NCI-H2171 treated with DMSO at 0.1 percent for 48 hours (cell line): ENCODE results near the gene ACAD8.
A peak's percentile ranks its signal among the peaks of the same experiment; 100 is the strongest.
"Not testable (repeated sequence)": the region's sequence is repeated elsewhere in the genome, so short reads cannot be mapped to it uniquely, and the experiment has no call there.

ENCODE experiments used
- DNase-seq: peaks from one replicate; lab custom pipeline; 2025; lab: John Stamatoyannopoulos, UW

Gene ACAD8

GRCh38 chr11:134240592-134240991 lies 12.8 kb upstream of the ACAD8 start:
- DNase-seq, result no peak

GRCh38 chr11:134242376-134242775 lies 11.0 kb upstream of the ACAD8 start:
- DNase-seq, result no peak

GRCh38 chr11:134243913-134244312 lies 9.5 kb upstream of the ACAD8 start:
- DNase-seq, result no peak

GRCh38 chr11:134244593-134244992 lies 8.8 kb upstream of the ACAD8 start:
- DNase-seq, result no peak

- DNase-seq, result no peak
These were observed 7.9 kb upstream of the ACAD8 start for GRCh38 chr11:134245434-134245833.

- no peak for DNase-seq
These were observed 7.3 kb upstream of the ACAD8 start for GRCh38 chr11:134246100-134246499.

- DNase-seq, result no peak
These were observed 6.7 kb upstream of the ACAD8 start for GRCh38 chr11:134246678-134247077.

- DNase-seq, result no peak
These were observed 4.4 kb upstream of the ACAD8 start for GRCh38 chr11:134248910-134249480.

GRCh38 chr11:134250246-134250645 lies 3.1 kb upstream of the ACAD8 start:
- no peak for DNase-seq

- no peak for DNase-seq
These were observed 2.7 kb upstream of the ACAD8 start for GRCh38 chr11:134250675-134251074.

- peak; percentile 65 for DNase-seq
These were observed 801 bp upstream of the ACAD8 start for GRCh38 chr11:134252346-134253187.

GRCh38 chr11:134254433-134255183 lies 1.2 kb downstream of the ACAD8 start:
- DNase-seq, result no peak

- DNase-seq, result not testable (repeated sequence)
These were observed 1.8 kb downstream of the ACAD8 start for GRCh38 chr11:134255184-134255561.

GRCh38 chr11:134257101-134257500 lies 3.7 kb downstream of the ACAD8 start:
- DNase-seq, result no peak

- DNase-seq, result no peak
These were observed 5.2 kb downstream of the ACAD8 start for GRCh38 chr11:134258577-134258976.

GRCh38 chr11:134260503-134260902 lies 7.1 kb downstream of the ACAD8 start:
- no peak for DNase-seq

- DNase-seq, result no peak
These were observed 7.6 kb downstream of the ACAD8 start for GRCh38 chr11:134260983-134261382.

GRCh38 chr11:134261626-134262488 lies 8.5 kb downstream of the ACAD8 start:
- peak; percentile 18 for DNase-seq

- no peak for DNase-seq
These were observed 11.8 kb downstream of the ACAD8 start for GRCh38 chr11:134264966-134265764.

- no peak for DNase-seq
These were observed 13.1 kb downstream of the ACAD8 start for GRCh38 chr11:134266440-134266839.

- no peak for DNase-seq
These were observed 13.5 kb downstream of the ACAD8 start for GRCh38 chr11:134266841-134267251.
